ENCODE data around the gene PLEKHG5.

DNA sequence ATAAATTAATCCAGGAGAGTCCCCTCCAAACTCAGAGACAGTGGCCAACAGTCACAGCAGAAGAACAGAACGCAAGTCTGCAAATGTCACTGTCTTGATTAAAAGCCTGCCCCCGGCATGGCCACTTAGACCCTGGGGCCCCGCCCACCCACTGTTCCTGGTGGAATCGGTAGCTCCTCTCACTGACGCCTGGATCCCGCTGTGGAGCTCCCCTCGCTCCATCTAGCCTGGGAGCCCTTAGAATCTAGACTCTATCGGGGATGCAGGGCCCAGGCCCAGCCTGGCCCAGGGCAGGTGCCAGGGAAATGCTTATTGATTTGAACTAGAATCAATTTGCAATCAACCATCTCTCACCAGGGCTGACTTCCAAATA, 21.4 kb upstream of the PLEKHG5 start:
- no peak for TF ChIP-seq CTCF (IDR thresholded peaks at IDR 0.05; ENCODE audit: low read length)
- no peak for TF ChIP-seq EZH2 (IDR thresholded peaks at IDR 0.05; ENCODE audit: borderline replicate concordance, low read length)
